GM11168 (cell line): ENCODE measurements around the gene BTN1A1.
"Not testable (repeated sequence)": the region's sequence is repeated elsewhere in the genome, so short reads cannot be mapped to it uniquely, and the experiment has no call there.

Experiments
- in situ Hi-C: fragments of 300-500 bp; cut with MboI; formaldehyde crosslinking; loops from one replicate; pipeline ENCODE4 v1.12.0; 2022; ENCODE audit warnings: low sequenced_read_pairs; ENCODE audit not compliant: unreplicated experiment

BTN1A1 gene

DNA sequence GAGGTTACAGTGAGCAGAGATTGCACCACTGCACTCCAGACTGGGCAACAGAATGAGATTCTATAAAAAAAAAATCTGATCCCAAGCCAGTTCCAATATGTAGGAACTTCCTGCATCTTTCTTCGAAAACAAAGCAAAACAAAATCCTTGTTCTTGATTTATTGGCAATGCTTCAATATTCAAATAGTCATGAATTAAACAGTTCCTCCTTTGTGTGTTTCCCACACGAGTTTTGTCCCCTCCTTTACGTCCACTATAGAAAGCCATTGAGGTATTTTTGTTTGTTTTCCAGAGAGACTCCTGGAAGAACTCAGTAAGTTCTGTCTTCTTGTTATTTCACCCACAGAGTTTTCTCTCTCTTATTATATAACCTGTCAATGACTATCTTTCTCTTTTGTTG, 7.6 kb downstream of the BTN1A1 start:
- in situ Hi-C loops: no loop called here

GRCh38 chr6:26511033-26511432, 10.9 kb downstream of the BTN1A1 start:
- in situ Hi-C loops: not testable (repeated sequence)

DNA sequence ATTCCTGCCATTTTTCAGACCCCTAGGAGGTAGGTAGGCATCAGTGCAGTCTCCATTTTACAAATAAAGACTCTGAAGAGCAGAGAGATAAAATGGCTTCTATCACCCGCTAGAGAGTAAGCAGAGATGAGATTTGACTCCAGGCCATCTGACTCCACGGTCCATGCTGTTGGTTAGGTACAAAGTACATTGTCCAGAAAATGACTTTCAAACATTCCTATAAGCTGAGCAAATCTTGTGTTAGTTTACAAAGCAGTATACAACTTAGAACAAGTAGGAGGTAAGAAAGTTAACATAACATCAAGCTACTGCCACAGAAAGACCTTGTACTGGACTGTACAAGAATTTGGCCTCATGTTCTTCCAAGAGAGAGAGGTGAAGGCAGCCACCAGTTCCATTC, 14.9 kb downstream of the BTN1A1 start:
- in situ Hi-C loops: no loop called here

GRCh38 chr6:26516481-26517427, 16.7 kb downstream of the BTN1A1 start:
- in situ Hi-C loops: no loop called here

- in situ Hi-C loops: no loop called here
These were observed 19.3 kb downstream of the BTN1A1 start for GRCh38 chr6:26519359-26519758.

- in situ Hi-C loops: no loop called here
These were observed 20.2 kb downstream of the BTN1A1 start for GRCh38 chr6:26520237-26520849.

DNA sequence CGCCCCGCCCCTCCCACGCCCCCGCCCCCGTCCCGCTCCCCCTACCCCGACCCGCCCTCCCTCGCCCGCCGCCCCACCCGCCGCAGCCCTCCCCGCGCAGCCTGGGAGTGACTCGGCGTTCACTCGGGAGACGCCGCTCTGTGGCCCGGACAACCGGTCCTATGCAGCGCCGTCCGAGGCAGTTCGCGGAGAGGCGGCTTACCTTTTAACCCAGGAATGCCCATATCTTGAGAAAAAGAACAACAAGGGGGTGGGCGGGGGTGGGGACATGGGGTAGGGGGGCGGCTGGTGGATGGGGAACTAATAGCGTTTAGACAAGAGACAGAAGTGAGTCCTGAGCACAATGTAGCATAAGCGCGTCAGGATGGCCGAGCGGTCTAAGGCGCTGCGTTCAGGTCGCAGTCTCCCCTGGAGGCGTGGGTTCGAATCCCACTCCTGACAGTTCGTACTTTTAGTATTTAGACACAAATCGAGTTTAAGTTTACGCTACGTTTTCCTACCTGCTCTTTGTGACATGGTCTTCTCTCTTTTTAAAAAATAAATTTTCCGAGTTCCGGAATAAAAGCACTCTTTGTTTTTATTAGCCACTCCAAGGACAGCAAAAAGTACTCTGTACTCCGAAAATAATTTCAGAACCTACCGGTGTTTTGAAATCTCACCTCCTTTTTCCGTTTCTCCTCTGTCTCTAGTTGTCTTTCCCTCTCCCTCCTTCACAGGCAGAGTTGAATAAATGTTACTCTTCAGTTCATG, 20.9 kb downstream of the BTN1A1 start:
- in situ Hi-C loops: no loop called here

DNA sequence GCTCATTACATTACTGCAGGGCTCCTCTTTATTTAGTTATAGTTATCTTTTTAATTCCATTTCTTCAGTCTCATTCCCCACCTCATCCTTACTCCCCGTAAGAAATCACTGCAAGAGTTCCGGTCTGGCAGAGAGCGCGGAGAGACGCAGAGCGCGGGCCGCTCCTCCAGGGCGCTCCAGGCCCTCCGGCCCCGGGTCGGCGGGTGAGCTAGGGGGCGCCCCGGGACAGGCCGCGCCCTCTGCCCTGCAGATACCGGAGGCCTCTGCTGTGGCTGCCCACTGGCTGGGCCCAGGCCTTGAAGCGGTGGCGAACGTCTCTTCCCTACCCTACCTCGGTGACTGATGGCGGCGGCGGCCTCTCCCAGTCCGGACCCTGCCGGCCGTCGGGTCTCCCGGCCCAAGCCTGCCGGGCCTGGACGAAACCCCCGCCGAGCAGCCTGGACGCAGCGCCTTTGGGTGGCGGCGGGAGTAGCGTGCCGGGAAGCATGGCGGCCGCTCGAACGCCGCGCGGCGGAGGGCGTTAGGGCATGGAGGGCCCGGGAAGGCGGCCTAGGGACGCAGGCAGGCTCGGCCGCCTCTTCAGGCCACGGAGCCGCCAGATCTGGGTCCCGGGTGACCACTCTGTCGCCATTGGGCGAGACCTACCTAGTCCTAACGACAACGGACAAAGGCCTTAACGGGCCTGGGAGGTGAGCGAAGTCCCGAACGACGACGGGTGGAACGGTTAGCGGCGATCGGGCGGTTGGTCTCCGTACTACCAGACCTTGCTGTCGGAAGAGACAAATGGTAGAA, 21.7 kb downstream of the BTN1A1 start:
- in situ Hi-C loops: no loop called here

- in situ Hi-C loops: not testable (repeated sequence)
These were observed 22.6 kb downstream of the BTN1A1 start for GRCh38 chr6:26522486-26523228.

DNA sequence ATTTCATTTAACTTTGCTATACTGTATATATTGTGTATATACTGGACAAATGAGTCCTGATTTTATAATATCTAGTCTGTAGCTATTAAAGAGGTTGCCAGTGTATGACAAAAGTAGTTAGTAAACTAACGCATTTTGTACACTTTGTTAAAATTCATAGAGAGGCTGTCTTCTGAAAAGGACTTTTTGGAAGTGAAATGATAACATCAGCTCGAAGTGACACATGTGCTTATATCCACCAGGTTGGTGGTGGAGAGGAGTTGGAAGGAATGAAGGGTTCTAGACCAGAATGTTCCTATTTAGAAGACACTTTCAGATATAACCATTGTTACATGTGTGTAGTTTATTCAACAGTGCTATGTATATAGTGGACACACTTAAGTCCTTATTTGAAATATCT, 24.2 kb downstream of the BTN1A1 start:
- in situ Hi-C loops: not testable (repeated sequence)

GRCh38 chr6:26524722-26525370, 24.7 kb downstream of the BTN1A1 start:
- in situ Hi-C loops: no loop called here

- in situ Hi-C loops: no loop called here
These were observed 25.7 kb downstream of the BTN1A1 start for GRCh38 chr6:26525838-26526237.

DNA sequence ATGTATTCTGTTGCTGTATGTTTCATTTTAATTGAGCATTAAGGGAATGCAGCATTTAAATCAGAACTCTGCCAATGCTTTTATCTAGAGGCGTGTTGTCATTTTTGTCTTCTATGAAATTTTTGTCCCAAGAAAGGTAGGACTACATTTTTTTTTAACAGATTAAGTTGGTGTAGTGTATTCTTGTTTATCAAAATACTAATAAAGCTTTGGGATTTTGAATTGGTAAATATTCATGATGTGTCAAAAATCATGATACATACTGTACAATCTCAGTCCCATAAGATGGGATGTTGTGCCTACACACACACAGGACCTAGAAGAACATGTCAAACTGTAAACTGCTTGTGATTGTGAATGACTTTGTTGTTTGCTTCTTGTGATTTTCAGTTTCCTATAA, 26.8 kb downstream of the BTN1A1 start:
- in situ Hi-C loops: no loop called here

DNA sequence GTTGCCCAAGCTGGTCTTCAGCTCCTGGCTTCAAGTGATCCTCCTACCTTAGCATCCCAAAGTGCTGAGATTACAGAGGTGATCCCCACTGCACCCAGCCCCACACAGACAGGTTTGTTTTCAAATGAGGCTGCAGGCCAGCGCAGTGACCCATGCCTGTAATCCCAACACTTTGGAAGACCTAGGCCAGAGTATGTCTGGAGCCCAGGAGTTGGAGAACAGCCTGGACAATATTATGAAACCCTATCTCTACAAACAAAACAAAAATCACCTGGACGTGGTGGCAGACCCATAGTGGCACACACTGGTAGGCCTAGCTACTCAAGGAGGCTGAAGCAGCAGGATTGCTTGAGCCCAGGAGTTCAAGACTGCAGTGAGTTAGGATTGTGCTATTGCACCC, 30.1 kb downstream of the BTN1A1 start:
- in situ Hi-C loops: loop anchor here (10.0 kb wide), 1 partner anchor 195 kb away; no protein-coding TSS in a partner anchor

DNA sequence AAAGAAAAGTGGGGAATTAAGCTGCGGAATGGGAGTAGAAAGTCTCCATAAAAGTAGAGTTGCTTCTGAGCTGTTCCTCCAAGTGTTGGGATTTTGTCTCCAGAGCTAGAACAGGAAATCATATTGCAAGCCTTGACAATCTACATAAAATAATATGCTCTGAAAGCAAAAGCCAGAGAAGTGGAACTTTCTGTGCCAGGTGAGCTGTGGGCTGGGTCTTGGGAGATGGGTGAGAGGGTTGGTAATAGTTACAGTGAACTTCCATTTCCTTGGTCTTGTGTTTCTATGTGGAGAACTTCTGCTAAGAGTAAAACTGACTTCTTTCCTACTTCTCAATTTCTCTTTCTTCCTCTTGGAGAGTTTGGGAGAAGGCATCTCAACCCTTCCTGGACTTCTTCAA, 31.8 kb downstream of the BTN1A1 start:
- in situ Hi-C loops: loop anchor here (10.0 kb wide), 1 partner anchor 197 kb away; no protein-coding TSS in a partner anchor

- in situ Hi-C loops: loop anchor here (10.0 kb wide), 1 partner anchor 198 kb away; no protein-coding TSS in a partner anchor
These were observed 32.8 kb downstream of the BTN1A1 start for GRCh38 chr6:26532699-26533531.

DNA sequence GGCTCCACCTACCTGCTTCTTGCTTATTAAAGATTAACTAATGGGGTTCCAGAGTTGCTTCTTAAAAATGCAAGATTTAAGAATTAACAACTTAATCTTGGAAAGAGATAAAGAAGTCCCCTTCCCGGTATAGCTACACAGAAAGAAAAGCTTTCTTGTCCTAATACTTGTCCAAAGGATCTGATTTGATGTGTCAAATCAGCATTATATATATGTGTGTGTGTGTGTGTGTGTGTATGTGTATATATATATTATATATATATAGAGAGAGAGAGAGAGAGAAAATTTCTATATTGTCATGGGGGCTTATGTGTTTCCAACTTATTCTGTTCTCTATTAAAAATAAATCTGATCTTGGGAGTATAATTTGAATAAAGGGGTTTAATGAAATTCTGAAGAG, 33.4 kb downstream of the BTN1A1 start:
- in situ Hi-C loops: loop anchor here (10.0 kb wide), 1 partner anchor 199 kb away; no protein-coding TSS in a partner anchor
